K562 (cell line): ENCODE measurements around the gene CHRNA9. TPM values are rescaled to one million over a fixed set of nuclear protein-coding genes. Genes with fewer than 3 reads are reported as not detected.

Source experiments
- ARNT ChIP-seq, 2 experiments: fragments of 450-650 bp; IDR thresholded peaks; 2 replicates each; pipeline ENCODE4 v1.6.1; 2016; ENCODE audit warnings: mild to moderate bottlenecking in 1 of 2
- BRF1 ChIP-seq: IDR thresholded peaks from 3 replicates; pipeline ENCODE4 v1.6.1; 2011; ENCODE audit warnings: borderline replicate concordance, mild to moderate bottlenecking; ENCODE audit not compliant: insufficient read length; ENCODE audit errors: extremely low read depth
- CGGBP1 ChIP-seq: fragments of 250-450 bp; sonication (Bioruptor Pico); IDR thresholded peaks from 2 replicates; pipeline ENCODE4 v1.9.0; 2021; ENCODE audit warnings: mild to moderate bottlenecking
- CREB3 ChIP-seq: fragments of 450-650 bp; conservative IDR thresholded peaks from 2 replicates; pipeline ENCODE4 v1.6.1; 2016; ENCODE audit warnings: missing genetic modification characterization, low read depth, mild to moderate bottlenecking, missing compliant biosample characterization, moderate library complexity
- DLX4 ChIP-seq: fragments of 250-450 bp; sonication (Bioruptor Pico); IDR thresholded peaks from 2 replicates; pipeline ENCODE4 v1.6.1; 2021; ENCODE audit warnings: mild to moderate bottlenecking
- HDAC2 ChIP-seq: fragments of 450-650 bp; IDR thresholded peaks from 2 replicates; pipeline ENCODE4 v1.6.1; 2016; ENCODE audit warnings: mild to moderate bottlenecking
- HLTF ChIP-seq: fragments of 450-650 bp; IDR thresholded peaks from 2 replicates; pipeline ENCODE4 v1.6.1; 2016
- HOXB6 ChIP-seq: fragments of 250-450 bp; sonication (Bioruptor Pico); IDR thresholded peaks from 2 replicates; pipeline ENCODE4 v1.5.1; 2022; ENCODE audit warnings: mild to moderate bottlenecking, borderline replicate concordance
- KDM1A ChIP-seq, 2 experiments: fragments of 450-650 bp; IDR thresholded peaks; 2 replicates each; pipeline ENCODE4 v1.6.1; 2016; ENCODE audit warnings: mild to moderate bottlenecking in 2 of 2
- PBX2 ChIP-seq, 2 experiments: IDR thresholded peaks in 1 of 2; conservative IDR thresholded peaks in 1 of 2; 2 replicates each; pipeline ENCODE4 v1.6.1; 2016; ENCODE audit warnings: low read depth in 2 of 2, mild to moderate bottlenecking in 1 of 2, missing compliant biosample characterization in 1 of 2, missing genetic modification characterization in 1 of 2, moderate library complexity in 1 of 2
- RBM15 ChIP-seq: fragments of 200-400 bp; formaldehyde crosslinking; IDR thresholded peaks from 2 replicates; pipeline ENCODE4 v1.6.1; 2018; ENCODE audit warnings: mild to moderate bottlenecking, low read length, moderate library complexity; ENCODE audit not compliant: insufficient read depth
- SIN3A ChIP-seq, 2 experiments: fragments of 150-350 bp in 1 of 2; IDR thresholded peaks; 2 replicates each; pipeline ENCODE4 v1.6.1; 2011 to 2016; ENCODE audit warnings: borderline replicate concordance in 2 of 2, low read depth in 2 of 2, low read length in 2 of 2, mild to moderate bottlenecking in 2 of 2, moderate library complexity in 2 of 2; ENCODE audit not compliant: control insufficient read depth in 1 of 2
- TCF3 ChIP-seq: sonication (generic); formaldehyde crosslinking; IDR thresholded peaks from 2 replicates; pipeline ENCODE4 v1.4.0; 2020; ENCODE audit warnings: mild to moderate bottlenecking, missing genetic modification reagents
- TCFL5 ChIP-seq: fragments of 250-450 bp; sonication (Bioruptor Pico); conservative IDR thresholded peaks from 2 replicates; pipeline ENCODE4 v1.6.1; 2021; ENCODE audit warnings: mild to moderate bottlenecking, moderate library complexity, matching md5 sums
- ZKSCAN8 ChIP-seq: fragments of 200-800 bp; sonication (Bioruptor generic); IDR thresholded peaks from 2 replicates; pipeline ENCODE4 v1.6.1; 2016; ENCODE audit warnings: missing genetic modification characterization, missing compliant biosample characterization
- ZNF165 ChIP-seq: fragments of 250-450 bp; sonication (Bioruptor Pico); IDR thresholded peaks from 2 replicates; pipeline ENCODE4 v1.4.0; 2020; ENCODE audit warnings: borderline replicate concordance
- ZNF184 ChIP-seq: sonication (generic); formaldehyde crosslinking; IDR thresholded peaks from 2 replicates; pipeline ENCODE4 v1.5.0; 2020; ENCODE audit warnings: missing genetic modification reagents
- ZNF253 ChIP-seq: fragments of 250-450 bp; sonication (Bioruptor Pico); conservative IDR thresholded peaks from 2 replicates; pipeline ENCODE4 v1.6.1; 2021; ENCODE audit warnings: mild to moderate bottlenecking
- ZNF3 ChIP-seq: fragments of 250-450 bp; sonication (Bioruptor Pico); IDR thresholded peaks from 2 replicates; pipeline ENCODE4 v1.5.0; 2021; ENCODE audit warnings: mild to moderate bottlenecking, moderate library complexity
- ZNF316 ChIP-seq: fragments of 450-650 bp; IDR thresholded peaks from 2 replicates; pipeline ENCODE4 v1.6.1; 2016
- polyA plus RNA-seq, 8 experiments: library from polyadenylated mRNA; depleted of rRNA in 4 of 8; stranded (reverse) in 5 of 8; unstranded in 3 of 8; fragments of >200 nt; fragmentation: Nextera tagmentation in 2 of 8; fragmentation: Illumina TruSeq in 1 of 8; extraction: Ambion mirVana in 2 of 8; extraction: Trizol in 1 of 8; gene quantifications; 2 replicates each; pipeline versions ENCODE4 v1.2.1 to v1.2.3, GENCODE V29; 2011 to 2014; ENCODE audit warnings: inconsistent platforms in 1 of 8, missing spikeins in 1 of 8
- total RNA-seq, 7 experiments: library from RNA; depleted of rRNA in 6 of 7; stranded (reverse); fragments of >200 nt in 6 of 7; fragmentation: Illumina TruSeq in 2 of 7; extraction: Trizol in 2 of 7; gene quantifications; 2 replicates each; pipeline versions ENCODE4 v1.2.1 to v1.2.3, GENCODE V29; 2011 to 2021; ENCODE audit warnings: low replicate concordance in 1 of 7
- TF ChIP-seq, protein P1 (sequence below): fragments of 250-450 bp; sonication (Bioruptor Pico); IDR thresholded peaks from 2 replicates; pipeline ENCODE4 v1.8.0; 2022; ENCODE audit warnings: inconsistent platforms, mild to moderate bottlenecking, moderate library complexity, borderline replicate concordance
- TF ChIP-seq, protein P2 (sequence below): fragments of 450-650 bp; formaldehyde crosslinking; IDR thresholded peaks from 2 replicates; pipeline ENCODE4 v1.4.0; 2022; ENCODE audit warnings: missing genetic modification characterization

CHRNA9 gene
- total and polyA plus RNA-seq, 9 of the 15 experiments (the other 6 are each of a cell fraction or from before 2014, with no cell fraction given): not detected

GRCh38 chr4:40309250-40309774 lies 25.8 kb upstream of the CHRNA9 start (continued):
- TF ChIP-seq ZKSCAN8 (CRISPR knock-in tag): no peak
- no peak for TF ChIP-seq ARNT (IDR thresholded peaks at IDR 0.05)
- no peak for TF ChIP-seq SIN3A (IDR thresholded peaks at IDR 0.05; ENCODE audit: borderline replicate concordance in 2 of 2, control insufficient read depth in 1 of 2, low read depth in 2 of 2, low read length in 2 of 2)
- TF ChIP-seq ZNF184 (CRISPR knock-in tag): no peak
- no peak; a peak in 1 of 4 replicates for TF ChIP-seq KDM1A (IDR thresholded peaks at IDR 0.05)
- no peak for TF ChIP-seq PBX2 (CRISPR knock-in tag; IDR thresholded peaks at IDR 0.05; ENCODE audit: low read depth)
- TF ChIP-seq PBX2 (tag; conservative IDR thresholded peaks at IDR 0.05; ENCODE audit: low read depth): no peak
- no peak for TF ChIP-seq HDAC2
- no peak for TF ChIP-seq RBM15
- no peak for TF ChIP-seq TCF3
- TF ChIP-seq BRF1: no peak
- TF ChIP-seq, protein P1, sequence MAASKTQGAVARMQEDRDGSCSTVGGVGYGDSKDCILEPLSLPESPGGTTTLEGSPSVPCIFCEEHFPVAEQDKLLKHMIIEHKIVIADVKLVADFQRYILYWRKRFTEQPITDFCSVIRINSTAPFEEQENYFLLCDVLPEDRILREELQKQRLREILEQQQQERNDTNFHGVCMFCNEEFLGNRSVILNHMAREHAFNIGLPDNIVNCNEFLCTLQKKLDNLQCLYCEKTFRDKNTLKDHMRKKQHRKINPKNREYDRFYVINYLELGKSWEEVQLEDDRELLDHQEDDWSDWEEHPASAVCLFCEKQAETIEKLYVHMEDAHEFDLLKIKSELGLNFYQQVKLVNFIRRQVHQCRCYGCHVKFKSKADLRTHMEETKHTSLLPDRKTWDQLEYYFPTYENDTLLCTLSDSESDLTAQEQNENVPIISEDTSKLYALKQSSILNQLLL (CRISPR knock-in tag): no peak
- 0 out of 2 replicates have a peak, but pooled peaks have one; percentile 32 for TF ChIP-seq ZNF165 (CRISPR knock-in tag)
- TF ChIP-seq HLTF: no peak
- TF ChIP-seq TCFL5 (CRISPR knock-in tag): no peak
- TF ChIP-seq CREB3 (tag): no peak
- TF ChIP-seq ZNF316: no peak
- TF ChIP-seq ZNF3: no peak
- TF ChIP-seq DLX4: no peak
- TF ChIP-seq ZNF253 (CRISPR knock-in tag): no peak
- TF ChIP-seq, protein P2, sequence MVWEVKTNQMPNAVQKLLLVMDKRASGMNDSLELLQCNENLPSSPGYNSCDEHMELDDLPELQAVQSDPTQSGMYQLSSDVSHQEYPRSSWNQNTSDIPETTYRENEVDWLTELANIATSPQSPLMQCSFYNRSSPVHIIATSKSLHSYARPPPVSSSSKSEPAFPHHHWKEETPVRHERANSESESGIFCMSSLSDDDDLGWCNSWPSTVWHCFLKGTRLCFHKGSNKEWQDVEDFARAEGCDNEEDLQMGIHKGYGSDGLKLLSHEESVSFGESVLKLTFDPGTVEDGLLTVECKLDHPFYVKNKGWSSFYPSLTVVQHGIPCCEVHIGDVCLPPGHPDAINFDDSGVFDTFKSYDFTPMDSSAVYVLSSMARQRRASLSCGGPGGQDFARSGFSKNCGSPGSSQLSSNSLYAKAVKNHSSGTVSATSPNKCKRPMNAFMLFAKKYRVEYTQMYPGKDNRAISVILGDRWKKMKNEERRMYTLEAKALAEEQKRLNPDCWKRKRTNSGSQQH (CRISPR knock-in tag): no peak
- no peak for TF ChIP-seq CGGBP1 (CRISPR knock-in tag)
- no peak for TF ChIP-seq HOXB6 (CRISPR knock-in tag)
